HG03565 (cell line): ENCODE results near the gene KCTD3.
A peak's percentile ranks its signal among the peaks of the same experiment; 100 is the strongest.

Experiments
- ATAC-seq: cut with Tn5 transposase; IDR thresholded peaks from one replicate; pipeline ENCODE4 v1.9.1; 2021; ENCODE audit warnings: mild to moderate bottlenecking, moderate library complexity; ENCODE audit not compliant: unreplicated experiment

The KCTD3 gene

DNA sequence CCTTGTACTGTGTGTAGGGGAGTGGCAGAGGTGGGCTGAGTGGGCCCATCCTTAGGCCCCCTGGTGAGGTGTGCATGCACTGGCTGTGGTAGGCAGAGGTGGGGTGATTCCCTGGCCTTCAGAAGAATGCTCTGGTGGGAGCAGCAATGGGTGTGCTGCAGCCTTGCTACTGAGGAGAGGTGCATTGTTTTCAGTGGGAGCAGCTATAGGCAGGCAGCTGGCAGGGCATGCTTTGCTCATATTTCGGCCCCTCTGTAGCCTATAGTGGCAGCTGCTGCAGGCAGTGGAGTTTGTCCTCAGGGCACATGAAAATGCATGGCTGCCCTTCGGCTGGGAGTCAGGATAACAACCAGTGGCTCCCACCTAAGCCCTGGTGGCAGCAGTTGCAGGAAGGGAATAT is 10.1 kb upstream of the KCTD3 start:
- no peak for ATAC-seq

DNA sequence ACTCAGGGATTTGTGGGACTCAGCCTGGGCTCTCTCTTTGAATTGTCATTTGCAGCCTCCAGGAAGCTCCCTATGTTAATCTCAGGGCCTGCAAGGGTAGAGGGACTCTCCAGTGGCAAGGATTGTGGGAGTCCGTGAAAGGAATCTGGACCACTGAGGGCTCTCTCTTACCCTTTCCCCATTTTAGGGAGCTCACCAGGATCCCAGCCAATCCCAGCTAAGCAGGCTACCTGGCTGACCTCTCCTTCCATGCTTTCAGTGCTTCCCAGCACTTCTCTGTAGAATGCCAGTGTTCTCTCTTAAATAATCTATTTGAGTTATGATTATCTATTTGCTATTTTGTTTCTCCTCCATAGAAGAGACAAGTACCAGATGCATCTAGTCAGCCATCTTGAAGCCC is 9.6 kb upstream of the KCTD3 start:
- no peak for ATAC-seq

DNA sequence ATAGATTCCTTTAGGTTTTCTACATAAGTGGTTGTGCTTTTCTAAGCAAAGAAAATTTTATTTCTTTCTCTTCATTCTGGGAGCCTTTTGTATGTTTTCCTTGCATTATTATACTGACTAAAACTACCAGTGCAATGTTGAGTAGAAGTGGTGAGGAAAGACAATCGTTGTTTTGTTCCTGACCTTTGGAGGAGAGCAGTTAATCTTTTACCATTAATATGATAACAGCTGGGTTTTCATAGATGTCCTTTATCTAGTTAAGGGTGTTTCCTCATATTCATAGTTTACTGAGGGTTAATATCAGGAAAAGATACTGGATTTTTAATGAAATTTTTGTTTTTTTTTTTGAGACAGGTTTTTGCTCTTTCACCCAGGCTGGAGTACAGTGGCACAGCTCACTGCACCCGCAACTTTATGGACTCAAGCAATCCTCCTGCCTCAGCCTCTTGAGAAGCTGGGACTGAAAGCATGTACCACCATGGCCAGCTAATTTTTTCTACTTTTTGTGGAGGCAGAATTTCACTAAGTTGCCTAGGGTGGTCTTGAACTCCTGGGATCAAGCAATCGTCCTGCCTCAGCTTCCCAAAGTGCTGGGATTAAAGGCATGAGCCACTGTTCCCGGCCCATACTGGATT is 9.0 kb upstream of the KCTD3 start:
- no peak for ATAC-seq

DNA sequence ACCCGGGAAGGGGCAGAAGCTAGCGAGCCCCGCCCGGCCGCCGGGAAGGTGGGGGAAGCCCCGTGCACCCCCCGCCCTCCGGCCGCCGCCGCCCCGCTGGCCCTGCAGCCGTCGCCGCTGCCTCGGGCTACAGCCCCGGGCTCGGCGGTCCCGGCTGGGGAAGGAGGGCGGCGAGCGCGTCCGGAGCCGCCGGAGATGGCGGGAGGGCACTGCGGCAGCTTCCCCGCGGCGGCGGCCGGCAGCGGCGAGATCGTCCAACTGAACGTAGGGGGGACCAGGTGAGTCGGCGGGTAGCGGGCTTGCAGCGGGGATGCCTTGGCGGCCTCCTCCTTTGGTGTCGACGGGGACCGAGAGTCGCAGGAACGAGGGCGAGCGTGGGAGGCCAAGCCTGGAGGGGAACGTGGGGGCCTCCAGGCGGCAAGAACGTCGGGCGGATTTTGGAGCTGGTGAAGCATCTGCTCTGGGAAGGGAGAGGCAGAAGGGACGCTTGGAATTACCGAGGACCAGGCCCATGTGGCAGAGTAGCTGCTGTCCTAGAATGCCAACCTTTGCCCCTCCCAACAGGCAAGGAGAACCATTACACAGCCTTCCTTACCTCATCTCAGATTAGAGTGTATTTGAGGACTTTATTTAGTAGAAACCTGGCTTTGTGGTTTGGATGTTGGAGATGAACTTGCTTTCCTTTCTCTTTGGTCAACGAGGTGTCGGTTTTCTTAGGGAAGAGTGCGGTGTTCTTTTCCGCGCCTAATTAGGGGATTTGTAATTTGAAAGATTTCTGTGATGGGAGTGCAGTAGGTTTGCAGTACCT is 591 bp downstream of the KCTD3 start:
- ATAC-seq: peak; percentile 47

DNA sequence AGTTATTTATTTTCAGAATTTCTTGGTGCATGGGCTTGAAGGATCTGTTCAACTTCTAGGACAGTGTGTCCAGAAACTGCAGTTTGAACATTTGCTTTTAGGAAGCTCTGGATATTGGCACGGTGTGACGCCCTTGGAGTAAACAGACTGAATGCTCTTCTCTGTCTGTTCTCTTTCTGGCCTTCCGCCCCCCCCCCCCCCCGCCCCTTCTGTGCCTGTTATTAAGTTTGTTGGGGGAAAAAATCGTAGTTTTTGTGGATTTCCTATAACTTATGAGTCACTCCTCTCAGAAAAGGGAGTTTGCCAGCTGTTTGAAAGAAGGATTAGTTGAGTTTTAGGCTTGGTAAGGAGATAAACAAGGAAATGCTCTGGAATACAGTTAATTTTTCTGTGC is 1.2 kb downstream of the KCTD3 start:
- no peak for ATAC-seq

DNA sequence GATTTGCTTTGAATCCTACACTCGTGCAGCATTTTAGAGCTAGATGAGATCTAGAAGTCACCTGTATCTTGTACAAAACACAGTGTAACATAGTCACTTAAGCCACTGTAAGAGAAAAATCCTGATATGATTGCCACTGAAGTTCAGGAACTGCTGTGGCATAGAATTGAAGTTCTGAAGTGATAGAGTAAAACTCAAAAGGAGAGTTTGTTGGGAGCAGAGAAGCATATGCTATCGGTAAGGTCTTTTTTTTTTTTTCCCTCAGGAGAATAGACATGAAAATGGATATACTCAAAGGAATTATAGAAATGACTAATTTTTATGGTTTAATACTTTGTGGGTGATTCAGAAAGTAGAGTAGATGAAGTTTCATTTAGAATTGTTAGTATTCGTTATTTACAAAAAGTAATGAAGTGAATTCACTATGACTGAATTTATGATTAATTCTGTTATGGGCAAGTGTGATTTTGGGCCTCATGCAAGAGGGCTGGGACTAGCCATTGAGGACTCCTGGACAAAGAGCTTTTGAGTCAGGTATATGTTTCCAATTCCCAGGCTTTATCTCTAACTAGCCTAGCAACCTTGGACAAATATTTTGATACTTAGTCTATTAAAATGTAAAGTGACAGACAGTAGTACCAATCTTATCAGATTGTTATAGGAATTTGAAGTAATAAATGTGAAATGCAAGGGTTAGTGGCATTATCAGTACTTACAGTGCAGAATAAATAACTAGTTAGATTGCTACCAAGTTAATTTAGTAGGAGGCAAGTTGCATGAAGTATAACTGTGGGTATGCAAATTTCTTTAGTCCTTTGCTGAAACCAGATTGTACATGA is 3.1 kb downstream of the KCTD3 start:
- no peak for ATAC-seq

DNA sequence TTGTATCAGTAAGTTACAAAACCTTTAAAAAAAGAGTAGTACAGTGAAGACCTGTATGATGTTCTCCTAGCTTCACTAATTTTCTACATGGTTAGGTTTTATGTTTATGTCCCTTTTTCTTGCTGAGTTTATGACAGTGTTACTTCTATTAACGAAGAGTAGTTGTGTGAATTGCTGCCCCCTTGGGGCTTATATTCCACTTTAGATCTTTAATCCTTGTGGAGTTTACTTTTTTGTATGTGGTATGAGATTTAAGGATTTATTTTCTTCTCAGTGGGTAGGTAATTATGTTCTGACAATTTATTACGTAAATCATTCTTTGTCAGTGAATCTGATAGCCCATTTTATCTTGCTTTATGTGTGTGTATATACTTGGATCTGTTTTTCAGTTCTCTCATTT is 14.8 kb downstream of the KCTD3 start:
- ATAC-seq: no peak

DNA sequence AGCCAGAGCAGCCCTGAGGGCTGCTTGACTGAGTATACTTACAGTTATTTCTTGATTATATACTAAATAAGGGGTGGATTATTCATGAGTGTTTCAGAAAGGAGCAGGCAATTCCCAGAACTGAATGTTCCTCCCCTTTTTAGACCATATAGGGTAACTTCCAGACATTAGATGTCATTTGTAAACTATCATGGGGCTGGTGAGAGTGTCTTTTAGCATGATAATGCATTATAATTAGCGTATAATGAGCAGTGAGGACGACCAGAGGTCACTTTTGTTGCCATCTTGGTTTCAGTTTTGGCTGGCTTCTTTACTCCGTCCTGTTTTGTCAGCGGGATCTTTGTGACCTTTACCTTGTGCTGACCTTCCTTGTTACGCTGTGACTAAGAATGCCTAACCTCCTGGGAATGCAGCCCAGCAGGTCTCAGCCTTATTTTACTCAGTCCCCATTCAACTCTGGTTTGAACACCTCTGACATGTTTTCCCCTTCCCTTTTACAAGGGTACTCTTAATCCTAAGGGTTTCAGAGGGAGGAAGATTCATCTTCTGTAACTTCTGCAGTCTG is 16.2 kb downstream of the KCTD3 start:
- ATAC-seq: peak; percentile 42

DNA sequence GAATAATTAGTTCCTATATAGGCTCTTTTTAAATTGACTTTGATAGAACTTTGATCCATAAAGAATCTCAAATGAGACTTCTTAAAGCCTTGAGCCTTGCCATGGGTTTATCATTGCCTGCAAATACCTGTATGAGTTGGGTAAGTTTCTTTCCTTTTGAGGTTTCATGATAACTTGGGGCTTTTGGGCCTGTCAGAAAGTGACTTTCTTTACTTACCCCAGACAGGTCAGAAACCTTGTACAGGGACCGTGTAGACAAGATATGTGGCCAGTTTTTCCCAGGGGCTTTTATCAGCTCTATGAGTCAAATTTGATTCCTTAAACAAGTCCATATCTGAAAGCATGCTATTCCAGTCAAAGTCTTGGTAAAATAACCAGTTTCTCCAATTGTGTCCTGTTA is 17.3 kb downstream of the KCTD3 start:
- ATAC-seq: no peak

DNA sequence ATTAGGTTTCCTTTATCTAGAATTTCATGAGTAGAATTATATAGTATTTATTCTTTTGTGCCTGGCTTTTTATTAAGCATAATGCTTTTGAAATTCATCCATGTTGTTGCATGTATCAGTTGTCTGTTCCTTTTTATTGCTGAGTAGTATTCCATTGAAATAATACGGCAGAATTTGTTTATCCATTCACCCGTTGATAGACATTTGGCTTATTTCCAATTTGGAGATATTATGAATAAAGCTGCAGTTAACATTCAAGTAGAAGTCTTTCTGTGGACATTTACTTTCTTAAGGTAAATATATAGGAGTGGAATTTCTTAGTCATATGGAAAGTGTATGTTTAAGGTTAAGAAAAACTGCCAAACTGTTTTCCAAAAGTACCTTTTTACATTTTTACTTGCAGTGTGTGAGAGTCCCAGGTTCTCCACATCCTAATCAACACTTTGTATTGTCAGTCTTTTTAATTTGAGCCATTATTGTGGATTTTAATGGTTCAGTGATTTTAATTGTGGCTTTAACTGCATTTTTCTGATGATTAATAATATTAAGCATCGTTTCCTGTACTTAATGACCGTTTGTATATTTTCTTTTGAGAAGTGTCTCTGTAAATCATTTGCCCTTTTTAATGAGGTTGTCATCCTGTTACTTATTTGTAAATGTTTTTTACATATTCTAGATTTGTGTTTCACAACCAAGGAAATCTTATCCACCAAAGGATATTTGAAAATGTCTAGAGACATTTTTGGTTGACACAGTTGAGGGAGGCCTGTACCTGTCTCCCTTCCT is 22.7 kb downstream of the KCTD3 start:
- no peak for ATAC-seq

DNA sequence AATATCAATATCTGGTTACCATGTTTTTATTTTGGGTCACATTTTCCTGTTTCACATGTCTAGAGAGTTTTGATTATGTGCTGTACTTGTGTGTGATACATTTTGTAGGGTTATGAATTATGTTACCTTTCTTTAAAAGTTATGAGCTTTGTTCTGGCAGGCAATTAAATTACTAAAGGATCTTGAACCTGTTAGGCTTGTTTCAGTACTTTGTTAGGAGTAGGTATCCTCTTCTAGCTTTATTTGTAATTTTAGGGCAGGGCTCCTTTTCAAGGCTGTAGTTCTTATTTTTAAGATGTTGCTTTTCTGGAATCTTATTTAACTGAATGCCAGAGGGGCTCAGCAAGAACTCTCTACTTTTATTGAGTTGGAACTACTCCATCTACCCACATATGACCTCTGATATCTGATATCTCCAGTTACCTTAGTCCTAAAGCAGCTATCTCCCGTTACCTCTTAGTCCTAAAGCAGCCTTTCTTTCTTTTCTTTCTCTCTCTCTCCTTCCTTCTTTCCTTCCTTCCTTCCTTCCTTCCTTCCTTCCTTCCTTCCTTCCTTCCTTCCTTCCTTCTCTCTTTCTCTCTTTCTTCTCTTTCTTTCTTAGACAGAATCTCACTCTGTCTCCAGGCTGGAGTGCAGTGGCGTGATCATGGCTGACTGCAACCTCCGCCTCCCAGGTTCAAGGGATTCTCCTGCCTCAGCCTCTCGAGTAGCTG is 23.8 kb downstream of the KCTD3 start:
- no peak for ATAC-seq

DNA sequence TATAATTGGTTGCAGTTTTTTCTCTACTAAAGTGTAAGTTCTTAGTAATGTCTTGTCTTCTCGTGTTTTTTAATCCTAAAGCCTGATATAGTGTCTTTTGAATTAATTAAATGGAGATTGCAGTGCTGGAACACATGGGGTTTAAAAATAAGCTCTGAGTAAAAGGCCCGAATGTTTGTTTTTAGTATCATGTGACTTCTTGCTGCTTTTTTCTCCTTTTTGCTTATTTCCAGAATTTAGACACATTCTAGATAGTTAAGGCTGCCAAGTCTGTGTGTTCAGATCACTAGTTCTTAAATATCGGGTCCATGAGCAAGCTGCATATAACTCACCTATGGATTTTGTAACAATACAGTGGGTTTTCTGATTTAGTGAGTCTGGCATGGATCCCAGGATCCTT is 27.5 kb downstream of the KCTD3 start:
- no peak for ATAC-seq

DNA sequence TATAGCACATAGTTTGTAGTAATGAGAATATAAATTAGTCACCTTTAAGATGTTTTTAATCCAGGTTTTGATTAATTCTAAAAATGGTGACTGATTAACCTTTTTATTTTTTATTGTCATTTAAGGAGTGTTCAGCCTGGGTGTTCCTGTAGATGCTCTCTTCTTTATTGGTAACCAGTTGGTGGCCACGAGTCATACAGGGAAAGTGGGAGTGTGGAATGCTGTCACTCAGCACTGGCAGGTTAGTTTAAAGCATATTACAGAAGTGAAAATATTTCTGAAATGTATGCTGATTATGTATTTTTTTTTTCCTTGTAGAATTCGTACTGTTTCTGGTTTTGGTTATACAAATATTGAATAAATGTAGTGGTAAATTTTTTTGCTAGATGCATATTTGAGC is 28.1 kb downstream of the KCTD3 start:
- ATAC-seq: no peak

DNA sequence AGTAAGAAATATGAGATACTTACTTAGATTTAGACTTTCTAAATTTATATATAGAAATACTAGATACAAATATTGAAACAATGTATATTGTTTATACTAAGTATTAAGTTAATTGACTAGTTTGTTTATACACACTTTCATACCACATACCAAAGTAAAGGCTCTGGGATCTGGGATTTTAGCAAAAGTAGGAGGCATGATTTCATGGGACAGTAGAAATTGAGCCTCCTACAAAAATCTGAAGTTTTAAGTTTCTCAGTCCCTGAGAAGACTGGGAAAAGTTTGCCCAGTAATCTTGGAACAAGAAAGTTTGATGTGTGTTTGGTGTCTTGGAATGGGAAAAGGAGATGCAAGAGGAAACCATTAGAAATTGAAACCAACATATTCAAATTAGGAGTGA is 30.9 kb downstream of the KCTD3 start:
- ATAC-seq: no peak

DNA sequence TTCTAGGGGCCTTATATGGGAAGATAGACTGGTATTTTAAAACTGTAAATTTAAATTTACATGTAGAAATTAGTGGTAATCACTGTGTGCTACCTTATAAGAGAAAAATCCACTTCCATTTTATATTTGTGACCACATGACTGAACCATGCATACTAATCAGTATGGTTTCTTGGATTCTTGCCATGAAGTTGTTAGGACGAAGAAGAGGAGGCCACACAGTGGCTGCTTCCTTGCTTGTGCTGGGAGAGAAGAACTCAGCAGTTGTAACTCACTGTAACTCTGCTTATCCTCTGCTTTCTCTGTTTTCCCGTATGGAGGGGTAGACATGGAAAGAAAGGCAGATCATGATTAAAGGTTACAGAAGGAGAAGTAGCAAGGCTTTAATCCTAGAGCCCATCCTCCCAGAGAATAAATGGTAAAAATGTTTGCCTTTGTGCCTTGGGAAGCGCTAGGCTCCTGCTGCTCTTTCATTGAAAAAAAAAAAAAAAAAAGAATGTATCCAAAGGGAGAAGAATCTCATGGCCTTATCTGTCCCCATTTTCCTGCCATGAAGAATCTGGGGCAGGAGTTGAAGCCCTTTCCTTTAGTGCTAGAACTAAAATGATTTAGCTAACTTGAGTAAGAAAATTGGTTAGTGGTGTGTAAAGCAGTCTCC is 32.4 kb downstream of the KCTD3 start:
- no peak for ATAC-seq

DNA sequence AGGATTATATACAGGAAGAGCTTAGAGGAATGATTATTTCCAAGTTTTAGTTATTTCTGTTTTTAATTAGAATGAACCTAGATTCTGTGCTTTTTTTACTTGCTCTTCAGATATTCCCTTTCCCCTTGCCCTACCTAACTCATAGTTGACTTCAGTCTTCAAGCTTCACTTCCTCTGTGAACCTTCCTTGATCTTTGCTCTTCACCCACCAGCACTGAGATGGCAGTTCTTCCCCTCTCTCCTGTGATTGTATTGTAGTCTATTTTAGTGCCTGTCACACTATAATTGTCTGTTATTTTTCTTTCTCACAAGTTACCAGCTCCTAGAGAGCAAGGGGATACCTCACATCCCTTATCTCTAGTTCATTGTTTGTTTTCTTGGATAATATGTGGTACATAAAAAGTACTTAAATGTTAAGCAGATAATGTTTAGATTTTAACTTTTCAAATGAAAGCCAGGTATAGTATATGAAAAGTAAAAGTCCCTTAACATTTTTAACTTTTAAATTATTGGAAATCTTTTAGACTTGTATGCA is 33.2 kb downstream of the KCTD3 start:
- no peak for ATAC-seq

DNA sequence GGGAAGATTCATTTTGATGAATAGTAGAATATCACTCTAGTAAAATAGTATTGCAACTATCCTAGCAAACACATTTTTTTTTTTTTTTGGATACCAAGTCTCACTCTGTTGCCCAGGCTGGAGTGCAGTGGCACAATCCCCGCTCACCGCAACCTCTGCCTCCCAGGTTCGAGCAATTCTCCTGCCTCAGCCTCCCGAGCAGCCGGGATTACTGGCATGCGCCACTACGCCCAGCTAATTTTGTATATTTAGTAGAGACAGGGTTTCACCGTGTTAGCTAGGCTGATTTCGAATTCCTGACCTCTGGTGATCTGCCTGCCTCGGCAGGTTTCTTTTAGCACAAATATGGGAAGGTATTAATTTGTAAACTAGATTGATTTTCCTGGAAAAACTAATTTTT is 33.8 kb downstream of the KCTD3 start:
- no peak for ATAC-seq

DNA sequence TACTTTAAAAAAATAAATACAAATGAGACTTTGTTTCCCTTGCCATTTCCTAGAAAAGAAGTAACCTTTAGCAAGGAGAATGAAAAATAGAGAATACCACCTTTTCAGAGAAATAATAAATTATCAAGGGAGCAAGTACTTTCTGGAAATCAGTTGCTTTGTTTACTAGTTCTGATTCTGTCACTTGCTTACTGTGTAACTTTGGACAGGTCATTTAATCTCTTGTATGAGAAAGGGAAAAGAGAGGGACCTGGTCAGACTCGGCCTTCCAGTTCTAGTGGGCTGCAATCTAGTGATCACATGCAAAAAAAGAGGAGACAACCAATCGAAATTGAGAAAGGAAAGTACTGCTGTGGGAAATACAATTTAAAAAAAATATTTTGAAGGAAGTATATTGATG is 34.2 kb downstream of the KCTD3 start:
- no peak for ATAC-seq

DNA sequence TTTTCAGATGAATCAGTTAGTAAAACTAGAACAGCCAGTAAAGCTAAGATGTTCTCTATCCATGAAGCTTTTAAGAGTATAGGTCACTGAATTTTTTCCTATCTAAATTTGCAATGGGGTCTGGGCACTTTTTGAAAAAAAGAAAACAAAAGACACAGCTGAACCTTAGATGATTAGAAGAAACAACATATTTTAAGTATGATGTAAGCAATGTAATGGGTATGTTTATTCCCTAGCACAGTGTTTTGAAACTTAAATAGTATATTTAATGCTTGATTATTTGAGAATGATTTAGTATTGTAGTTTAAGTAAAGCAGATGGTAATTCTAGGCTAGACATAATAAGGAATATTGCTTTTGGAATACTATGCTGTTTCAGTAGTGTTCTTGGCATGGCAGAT is 36.2 kb downstream of the KCTD3 start:
- no peak for ATAC-seq
